ENCODE data around the gene BIRC7.

- TF ChIP-seq CTCF (IDR thresholded peaks at IDR 0.05): no peak
- peak; percentile 46 for TF ChIP-seq POLR2A (IDR thresholded peaks at IDR 0.05)
Measured at GRCh38 chr20:63272105-63273058, 36.7 kb downstream of the BIRC7 start, which contains the start of gene ARFGAP1.

Data from right lobe of liver (tissue), 4 donors.